ENCODE data around the gene NR6A1. TPM values are rescaled to one million over a fixed set of nuclear protein-coding genes. Genes with fewer than 3 reads are reported as not detected.

NR6A1 gene
- total RNA-seq, 1 donor: 1.2 TPM

GRCh38 chr9:124749781-124750180 lies 21.3 kb downstream of the NR6A1 start:
- H3K4me3 ChIP-seq (ENCODE audit: low read depth, low read length): no peak overlapping the region
- no peak for DNase-seq (ENCODE audit: low read depth)
- no peak for TF ChIP-seq CTCF (IDR thresholded peaks at IDR 0.05; ENCODE audit: insufficient read depth, low read length)

GRCh38 chr9:124749284-124749683 lies 21.8 kb downstream of the NR6A1 start:
- TF ChIP-seq CTCF (IDR thresholded peaks at IDR 0.05; ENCODE audit: insufficient read depth, low read length): no peak
- DNase-seq (ENCODE audit: low read depth): no peak
- H3K4me3 ChIP-seq (ENCODE audit: low read depth, low read length): no peak overlapping the region

GRCh38 chr9:124747065-124747464 lies 24.0 kb downstream of the NR6A1 start:
- H3K4me3 ChIP-seq (ENCODE audit: low read depth, low read length): no peak overlapping the region
- no peak for DNase-seq (ENCODE audit: low read depth)
- no peak for TF ChIP-seq CTCF (IDR thresholded peaks at IDR 0.05; ENCODE audit: insufficient read depth, low read length)

- no peak overlapping the region for H3K4me3 ChIP-seq (ENCODE audit: low read depth, low read length)
- no peak for DNase-seq (ENCODE audit: low read depth)
- TF ChIP-seq CTCF (IDR thresholded peaks at IDR 0.05; ENCODE audit: insufficient read depth, low read length): no peak
Measured at GRCh38 chr9:124743686-124744348, 27.3 kb downstream of the NR6A1 start.

- TF ChIP-seq CTCF (IDR thresholded peaks at IDR 0.05; ENCODE audit: insufficient read depth, low read length): no peak
- H3K4me3 ChIP-seq (ENCODE audit: low read depth, low read length): no peak overlapping the region
- DNase-seq (ENCODE audit: low read depth): no peak
Measured at GRCh38 chr9:124742940-124743339, 28.2 kb downstream of the NR6A1 start.

GRCh38 chr9:124741662-124742061 lies 29.4 kb downstream of the NR6A1 start:
- no peak overlapping the region for H3K4me3 ChIP-seq (ENCODE audit: low read depth, low read length)
- no peak for DNase-seq (ENCODE audit: low read depth)
- TF ChIP-seq CTCF (IDR thresholded peaks at IDR 0.05; ENCODE audit: insufficient read depth, low read length): no peak

GRCh38 chr9:124741149-124741548 lies 30.0 kb downstream of the NR6A1 start:
- TF ChIP-seq CTCF (IDR thresholded peaks at IDR 0.05; ENCODE audit: insufficient read depth, low read length): no peak

More at GRCh38 chr9:124741149-124741548, 30.0 kb downstream of the NR6A1 start:
- no peak overlapping the region for H3K4me3 ChIP-seq (ENCODE audit: low read depth, low read length)
- DNase-seq (ENCODE audit: low read depth): no peak

Measured in fibroblast of the aortic adventitia (primary cell).